ENCODE measurements around the gene FAM193A. TPM values are rescaled to one million over a fixed set of nuclear protein-coding genes. Genes with fewer than 3 reads are reported as not detected.
"Not testable (repeated sequence)": the region's sequence is repeated elsewhere in the genome, so short reads cannot be mapped to it uniquely, and the experiment has no call there.

FAM193A gene
- total RNA-seq, 4 donors from 2014 or later: 17.1 to 51.2 (median 28.1) TPM

GRCh38 chr4:2721586-2721985, 185.1 kb downstream of the FAM193A start:
- DNase-seq: no peak
- Histone ChIP-seq H3K36me3 (no peaks in the 10 kb centered on the region), H3K27ac (no peak overlapping the region), H3K4me3 (no peak overlapping the region), H3K4me1 (no peaks in the 10 kb centered on the region), H3K27me3 (no peaks in the 10 kb centered on the region), H3K9me3 (no peaks in the 10 kb centered on the region)
- TF ChIP-seq CTCF (IDR thresholded peaks at IDR 0.05) (no peak), POLR2A (IDR thresholded peaks at IDR 0.05) (no peak)
- intact Hi-C loops (cut with DNase I; ENCODE audit: low total_unique reads): no loop called here

- TF ChIP-seq POLR2A (IDR thresholded peaks at IDR 0.05) (no peak), CTCF (IDR thresholded peaks at IDR 0.05) (no peak)
- Histone ChIP-seq H3K4me1 (no peaks in the 10 kb centered on the region), H3K27me3 (no peaks in the 10 kb centered on the region), H3K9me3 (no peaks in the 10 kb centered on the region), H3K27ac (no peak overlapping the region), H3K36me3 (no peaks in the 10 kb centered on the region), H3K4me3 (no peak overlapping the region)
- no peak for DNase-seq
- intact Hi-C loops (cut with DNase I; ENCODE audit: low total_unique reads): no loop called here
These were observed 185.6 kb downstream of the FAM193A start for GRCh38 chr4:2722033-2722432.

- Histone ChIP-seq H3K36me3 (no peaks in the 10 kb centered on the region), H3K4me1 (no peaks in the 10 kb centered on the region), H3K9me3 (no peaks in the 10 kb centered on the region), H3K27ac (no peak overlapping the region), H3K27me3 (no peaks in the 10 kb centered on the region), H3K4me3 (no peak overlapping the region)
- intact Hi-C loops (cut with DNase I; ENCODE audit: low total_unique reads): no loop called here
- no peak for DNase-seq
- TF ChIP-seq POLR2A (IDR thresholded peaks at IDR 0.05) (no peak), CTCF (IDR thresholded peaks at IDR 0.05) (no peak)
These were observed 187.3 kb downstream of the FAM193A start for GRCh38 chr4:2723751-2724150.

GRCh38 chr4:2725380-2725779, 188.9 kb downstream of the FAM193A start:
- Histone ChIP-seq H3K27me3 (no peaks in the 10 kb centered on the region), H3K4me1 (no peaks in the 10 kb centered on the region), H3K4me3 (no peak overlapping the region), H3K36me3 (no peaks in the 10 kb centered on the region), H3K9me3 (no peaks in the 10 kb centered on the region), H3K27ac (no peak overlapping the region)
- no peak for DNase-seq
- TF ChIP-seq CTCF (IDR thresholded peaks at IDR 0.05) (no peak), POLR2A (IDR thresholded peaks at IDR 0.05) (no peak)
- intact Hi-C loops (cut with DNase I; ENCODE audit: low total_unique reads): no loop called here

GRCh38 chr4:2726881-2727280, 190.4 kb downstream of the FAM193A start:
- H3K27me3 ChIP-seq; H3K4me3 ChIP-seq; H3K36me3 ChIP-seq; intact Hi-C loops (cut with DNase I; ENCODE audit: low total_unique reads); H3K4me1 ChIP-seq; H3K9me3 ChIP-seq; DNase-seq; H3K27ac ChIP-seq: not testable (repeated sequence)

GRCh38 chr4:2728221-2728620, 191.8 kb downstream of the FAM193A start:
- intact Hi-C loops (cut with DNase I; ENCODE audit: low total_unique reads): no loop called here
- DNase-seq: no peak
- H3K4me3 ChIP-seq: no peak overlapping the region
- no peaks in the 10 kb centered on the region for H3K27me3 ChIP-seq
- H3K4me1 ChIP-seq: no peaks in the 10 kb centered on the region
- H3K36me3 ChIP-seq: no peaks in the 10 kb centered on the region
- no peaks in the 10 kb centered on the region for H3K9me3 ChIP-seq
- no peak for TF ChIP-seq CTCF (IDR thresholded peaks at IDR 0.05)
- no peak for TF ChIP-seq POLR2A (IDR thresholded peaks at IDR 0.05)
- no peak overlapping the region for H3K27ac ChIP-seq
